Measurements from ENCODE around the gene SLC13A3.

DNA sequence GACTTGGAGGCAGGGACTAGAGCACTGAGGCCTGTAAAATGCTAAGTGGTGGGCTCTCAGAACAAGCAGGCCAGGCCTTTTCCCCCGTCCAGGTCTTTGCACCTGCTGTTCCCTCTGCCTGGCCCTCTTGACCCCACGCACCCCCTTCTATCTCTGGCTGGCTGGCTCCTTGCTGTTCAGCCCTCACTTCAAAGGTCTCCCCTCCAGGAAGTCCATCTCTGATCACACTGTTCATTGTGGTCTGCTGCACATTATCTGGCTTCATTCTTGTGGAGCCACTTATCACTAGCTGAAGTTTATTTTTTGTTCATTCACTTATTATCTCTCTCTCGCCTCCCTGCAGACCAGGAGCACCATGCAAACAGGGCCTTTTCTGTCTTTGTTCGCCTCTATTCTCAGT is 24.5 kb downstream of the SLC13A3 start:
- TF ChIP-seq EZH2phosphoT487 (conservative IDR thresholded peaks at IDR 0.05; ENCODE audit: low read length) (no peak), CTCF (IDR thresholded peaks at IDR 0.05; ENCODE audit: insufficient read depth, low read length, poor library complexity, severe bottlenecking) (no peak)
